PC-9 (cell line): Measurements from ENCODE around the gene ZBTB37. TPM values are rescaled to one million over a fixed set of nuclear protein-coding genes. Genes with fewer than 3 reads are reported as not detected.
"Not testable (repeated sequence)": the region's sequence is repeated elsewhere in the genome, so short reads cannot be mapped to it uniquely, and the experiment has no call there.

Source experiments
- BruUV-seq: library from RNA; stranded (reverse); fragments of 400-500 nt; replicated peaks from 2 replicates; lab custom pipeline; 2021; lab: Mats Ljungman, UMichigan
- CTCF ChIA-PET: fragments of 300-600 bp; sonication (Branson Sonifier 250); formaldehyde crosslinking; loops from one replicate; lab custom pipeline; 2022; ENCODE audit warnings: antibody characterized with exemption; lab: Charles Lee
- POLR2A ChIA-PET: fragments of 300-600 bp; sonication (Branson Sonifier 250); formaldehyde crosslinking; loops from one replicate; lab custom pipeline; 2022; ENCODE audit warnings: antibody characterized with exemption; ENCODE audit not compliant: unreplicated experiment; lab: Charles Lee
- DNase-seq, 2 experiments: peaks; one replicate each; pipeline versions ENCODE4 v3.0.0 to v3.0.0-alpha.2; 2015 to 2022; ENCODE audit warnings: mixed read lengths in 1 of 2
- H2AFZ ChIP-seq: fragments of 200-600 bp; sonication (generic); 2 replicates; pipeline ENCODE4 v1.8.1; 2017; ENCODE audit warnings: antibody characterized with exemption
- H3F3A ChIP-seq: fragments of 200-600 bp; sonication (generic); 2 replicates; pipeline ENCODE4 v1.8.1; 2017; ENCODE audit warnings: antibody characterized with exemption, mild to moderate bottlenecking, low read depth; ENCODE audit not compliant: insufficient read depth
- H3K27ac ChIP-seq: fragments of 200-600 bp; sonication (generic); 2 replicates; pipeline ENCODE4 v1.6.1; 2016; ENCODE audit warnings: mixed run types
- H3K27me3 ChIP-seq: fragments of 200-600 bp; sonication (generic); 2 replicates; pipeline ENCODE4 v1.6.1; 2016; ENCODE audit warnings: low read depth, mixed run types; ENCODE audit not compliant: insufficient read depth
- H3K36me3 ChIP-seq: fragments of 200-600 bp; sonication (generic); 2 replicates; pipeline ENCODE4 v1.6.1; 2016; ENCODE audit warnings: low read depth, mixed run types
- H3K4me1 ChIP-seq: fragments of 200-600 bp; sonication (generic); replicated peaks from 2 replicates; pipeline ENCODE4 v1.6.1; 2016; ENCODE audit warnings: mixed run types; ENCODE audit not compliant: insufficient read depth
- H3K4me2 ChIP-seq: fragments of 200-600 bp; sonication (generic); 2 replicates; pipeline ENCODE4 v1.6.1; 2017; ENCODE audit warnings: mixed run types
- H3K4me3 ChIP-seq: fragments of 200-600 bp; sonication (generic); 2 replicates; pipeline ENCODE4 v1.6.1; 2016; ENCODE audit warnings: mixed run types
- H3K79me2 ChIP-seq: fragments of 200-600 bp; sonication (generic); 2 replicates; pipeline ENCODE4 v1.6.1; 2017; ENCODE audit warnings: low read depth, mixed run types
- H3K9me2 ChIP-seq: fragments of 200-600 bp; sonication (generic); 2 replicates; pipeline ENCODE4 v1.8.1; 2017; ENCODE audit warnings: mild to moderate bottlenecking; ENCODE audit not compliant: insufficient read depth
- H3K9me3 ChIP-seq: fragments of 200-600 bp; sonication (generic); 2 replicates; pipeline ENCODE4 v1.8.1; 2016; ENCODE audit warnings: low read depth; ENCODE audit not compliant: insufficient read depth
- H4K20me1 ChIP-seq: fragments of 200-600 bp; sonication (generic); 2 replicates; pipeline ENCODE4 v1.8.1; 2017; ENCODE audit not compliant: insufficient read depth
- EZH2 ChIP-seq: fragments of 200-600 bp; sonication (generic); IDR thresholded peaks from 2 replicates; pipeline ENCODE4 v1.8.0; 2017; ENCODE audit warnings: antibody characterized with exemption, low read depth
- intact Hi-C: fragments of 100-400 bp; cut with micrococcal nuclease; formaldehyde crosslinking; loops from one replicate; pipeline ENCODE4 v1.10.0; 2022; ENCODE audit not compliant: unreplicated experiment
- total RNA-seq: library from RNA; stranded (reverse); gene quantifications from 2 replicates; pipeline ENCODE4 v1.2.3, GENCODE V29; 2021
- TF ChIP-seq, protein P1 (sequence below): fragments of 200-600 bp; sonication (generic); conservative IDR thresholded peaks from 2 replicates; pipeline ENCODE4 v1.6.1; 2017; ENCODE audit warnings: mixed run types, antibody characterized with exemption, mild to moderate bottlenecking, moderate library complexity

Gene ZBTB37
- total RNA-seq, 1 experiment from 2014 or later = 8.3 TPM

DNA sequence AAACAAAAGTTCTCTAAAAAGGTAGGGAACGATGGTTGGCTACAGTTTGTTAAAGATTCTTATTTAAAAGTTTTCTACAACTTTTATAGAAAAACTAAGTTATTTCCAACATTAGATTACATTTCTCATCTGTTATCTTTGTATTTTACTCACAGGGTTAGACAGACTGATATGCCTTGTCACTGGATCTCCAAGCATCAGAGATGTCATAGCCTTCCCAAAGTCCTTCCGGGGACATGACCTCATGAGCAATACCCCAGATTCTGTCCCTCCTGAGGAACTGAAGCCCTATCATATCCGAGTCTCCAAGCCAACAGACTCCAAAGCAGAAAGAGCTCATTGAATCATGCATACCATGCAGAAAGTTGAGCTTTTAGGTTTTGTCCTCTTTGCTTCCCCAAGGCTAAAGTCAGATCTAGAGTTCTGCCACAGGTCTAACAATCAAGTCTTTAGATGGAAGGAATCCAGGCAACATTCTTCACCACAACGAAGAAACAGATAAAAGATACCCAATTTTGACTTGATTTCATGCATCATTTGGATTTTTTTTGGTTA, 10.7 kb upstream of the ZBTB37 start:
- intact Hi-C loops = no loop called here
- no peaks in the 10 kb centered on the region for H3K4me1 ChIP-seq
- ChIA-PET POLR2A (no interaction called here), CTCF (no interaction called here)
- H3K27me3 ChIP-seq = no peaks in the 10 kb centered on the region
- no peaks in the 10 kb centered on the region for H3K9me3 ChIP-seq
- H3K4me2 ChIP-seq = no peak overlapping the region
- no peak overlapping the region for H3K4me3 ChIP-seq
- H3K79me2 ChIP-seq = no peaks in the 10 kb centered on the region
- H4K20me1 ChIP-seq = peaks cover 5% of the 10 kb centered on the region; the same call in 1 of the 2 replicates
- peaks cover 29% of the 10 kb centered on the region for H3F3A ChIP-seq
- TF ChIP-seq, protein P1, sequence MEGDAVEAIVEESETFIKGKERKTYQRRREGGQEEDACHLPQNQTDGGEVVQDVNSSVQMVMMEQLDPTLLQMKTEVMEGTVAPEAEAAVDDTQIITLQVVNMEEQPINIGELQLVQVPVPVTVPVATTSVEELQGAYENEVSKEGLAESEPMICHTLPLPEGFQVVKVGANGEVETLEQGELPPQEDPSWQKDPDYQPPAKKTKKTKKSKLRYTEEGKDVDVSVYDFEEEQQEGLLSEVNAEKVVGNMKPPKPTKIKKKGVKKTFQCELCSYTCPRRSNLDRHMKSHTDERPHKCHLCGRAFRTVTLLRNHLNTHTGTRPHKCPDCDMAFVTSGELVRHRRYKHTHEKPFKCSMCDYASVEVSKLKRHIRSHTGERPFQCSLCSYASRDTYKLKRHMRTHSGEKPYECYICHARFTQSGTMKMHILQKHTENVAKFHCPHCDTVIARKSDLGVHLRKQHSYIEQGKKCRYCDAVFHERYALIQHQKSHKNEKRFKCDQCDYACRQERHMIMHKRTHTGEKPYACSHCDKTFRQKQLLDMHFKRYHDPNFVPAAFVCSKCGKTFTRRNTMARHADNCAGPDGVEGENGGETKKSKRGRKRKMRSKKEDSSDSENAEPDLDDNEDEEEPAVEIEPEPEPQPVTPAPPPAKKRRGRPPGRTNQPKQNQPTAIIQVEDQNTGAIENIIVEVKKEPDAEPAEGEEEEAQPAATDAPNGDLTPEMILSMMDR = no peak
- TF ChIP-seq EZH2 = no peak
- no peak overlapping the region for H2AFZ ChIP-seq
- H3K27ac ChIP-seq = no peak overlapping the region
- peaks cover 10% of the 10 kb centered on the region; the same call in 1 of the 2 replicates for H3K36me3 ChIP-seq
- no peak for DNase-seq
- BruUV-seq = no TSS peak
- no peaks in the 10 kb centered on the region for H3K9me2 ChIP-seq

DNA sequence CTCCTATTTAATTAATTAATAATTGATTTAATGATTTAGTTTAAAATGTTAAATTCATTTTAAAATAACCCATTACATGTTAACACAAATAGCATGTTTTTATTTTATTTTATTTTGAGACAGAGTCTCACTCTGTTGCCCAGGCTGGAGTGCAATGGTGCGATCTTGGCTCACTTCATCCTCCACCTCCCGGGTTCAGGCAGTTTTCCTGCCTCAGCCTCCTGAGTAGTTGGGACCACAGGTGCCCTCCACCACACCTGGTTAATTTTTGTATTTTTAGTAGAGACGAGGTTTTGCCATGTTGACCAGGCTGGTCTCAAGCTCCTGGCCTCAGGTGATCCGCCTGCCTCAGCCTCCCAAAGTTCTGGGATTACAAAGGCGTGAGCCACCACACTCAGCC, 8.6 kb upstream of the ZBTB37 start:
- Histone ChIP-seq H3F3A (peaks cover 50% of the 10 kb centered on the region), H3K36me3 (peaks cover 28% of the 10 kb centered on the region), H4K20me1 (peaks cover 26% of the 10 kb centered on the region)
- H3K4me1 ChIP-seq, BruUV-seq, H3K79me2 ChIP-seq, CTCF ChIA-PET, H3K27ac ChIP-seq, H3K9me2 ChIP-seq, H2AFZ ChIP-seq, H3K27me3 ChIP-seq, DNase-seq, H3K4me2 ChIP-seq, H3K9me3 ChIP-seq, H3K4me3 ChIP-seq, intact Hi-C loops: not testable (repeated sequence)
- POLR2A ChIA-PET = interaction anchor here (0.7 kb wide), 1 partner anchor 23 kb away, joined by 3 read pairs; no protein-coding TSS in a partner anchor

DNA sequence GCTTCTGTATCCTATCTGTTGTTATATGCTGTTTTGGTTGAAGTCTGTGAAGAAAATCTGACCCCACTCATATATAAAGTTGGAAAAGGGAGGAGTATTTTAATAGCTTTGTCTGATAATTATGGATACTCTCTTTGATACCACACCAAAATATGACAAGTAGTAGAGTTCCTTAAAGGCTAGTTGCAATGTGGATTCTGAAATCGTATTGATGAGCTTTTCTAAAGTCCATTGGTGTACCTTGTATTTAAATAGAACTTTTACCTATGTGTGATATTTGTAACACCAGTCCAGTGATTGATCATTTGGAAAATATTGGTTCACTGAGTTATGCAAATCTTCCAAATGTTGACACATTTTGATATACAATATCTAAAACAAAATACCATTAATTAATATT, 8.1 kb upstream of the ZBTB37 start:
- H3K4me1 ChIP-seq = peaks cover 14% of the 10 kb centered on the region
- DNase-seq = no peak
- no peak overlapping the region for H3K4me3 ChIP-seq
- intact Hi-C loops = loop anchor here (10.0 kb wide), 2 partner anchors 215 to 1325 kb away; partner anchors contain the start of gene SUCO
- H3K36me3 ChIP-seq = peaks cover 34% of the 10 kb centered on the region
- ChIA-PET POLR2A (interaction anchor here (0.7 kb wide), 1 partner anchor 24 kb away, joined by 3 read pairs; no protein-coding TSS in a partner anchor), CTCF (no interaction called here)
- H4K20me1 ChIP-seq = peaks cover 31% of the 10 kb centered on the region
- H3K4me2 ChIP-seq = no peak overlapping the region
- H3K79me2 ChIP-seq = peaks cover 7% of the 10 kb centered on the region
- no TSS peak for BruUV-seq
- no peaks in the 10 kb centered on the region for H3K9me2 ChIP-seq
- H3K27me3 ChIP-seq = no peaks in the 10 kb centered on the region
- TF ChIP-seq, protein P1 = no peak
- TF ChIP-seq EZH2 = no peak
- peaks cover 55% of the 10 kb centered on the region for H3F3A ChIP-seq
- H3K27ac ChIP-seq = 0 out of 2 replicates have a peak overlapping the region, but pooled peaks have one; percentile 11
- no peak overlapping the region for H2AFZ ChIP-seq
- H3K9me3 ChIP-seq = no peaks in the 10 kb centered on the region
